HepG2 (cell line): ENCODE measurements around the gene NFS1. TPM values are rescaled to one million over a fixed set of nuclear protein-coding genes. Genes with fewer than 3 reads are reported as not detected.
A peak's percentile ranks its signal among the peaks of the same experiment; 100 is the strongest.

Experiments
- ARHGAP35 ChIP-seq: sonication (generic); formaldehyde crosslinking; IDR thresholded peaks from 2 replicates; pipeline ENCODE4 v1.9.0; 2022; ENCODE audit warnings: mild to moderate bottlenecking, inconsistent platforms, moderate library complexity, missing genetic modification reagents, borderline replicate concordance
- GFI1 ChIP-seq: sonication (generic); formaldehyde crosslinking; IDR thresholded peaks from 2 replicates; pipeline ENCODE4 v1.5.0; 2020; ENCODE audit warnings: missing genetic modification reagents, mild to moderate bottlenecking, borderline replicate concordance
- GTF2F1 ChIP-seq: fragments of 150-350 bp; IDR thresholded peaks from 2 replicates; pipeline ENCODE4 v1.6.1; 2014; ENCODE audit warnings: low read length
- KLF16 ChIP-seq, 2 experiments: sonication (generic) in 1 of 2; formaldehyde crosslinking in 1 of 2; IDR thresholded peaks; 2 replicates each; pipeline versions ENCODE4 v1.6.1 to v1.8.0; 2016 to 2023; ENCODE audit warnings: missing genetic modification reagents in 2 of 2, missing compliant biosample characterization in 1 of 2
- PAF1 ChIP-seq: IDR thresholded peaks from 2 replicates; pipeline ENCODE4 v1.6.1; 2016; ENCODE audit warnings: missing genetic modification reagents, missing compliant biosample characterization
- POLR2G ChIP-seq: fragments of 200-400 bp; formaldehyde crosslinking; IDR thresholded peaks from 2 replicates; pipeline ENCODE4 v1.6.1; 2018; ENCODE audit warnings: mild to moderate bottlenecking, low read depth, low read length, moderate library complexity
- RAD21 ChIP-seq: fragments of 450-650 bp; formaldehyde crosslinking; IDR thresholded peaks from 2 replicates; pipeline ENCODE4 v1.5.0; 2020; ENCODE audit warnings: mild to moderate bottlenecking
- SALL1 ChIP-seq: sonication (generic); formaldehyde crosslinking; IDR thresholded peaks from 2 replicates; pipeline ENCODE4 v1.8.0; 2022; ENCODE audit warnings: mild to moderate bottlenecking, missing genetic modification reagents
- TOE1 ChIP-seq: sonication (generic); formaldehyde crosslinking; IDR thresholded peaks from 2 replicates; pipeline ENCODE4 v1.4.0; 2020; ENCODE audit warnings: mild to moderate bottlenecking, missing genetic modification reagents
- ZNF280D ChIP-seq: sonication (generic); formaldehyde crosslinking; IDR thresholded peaks from 2 replicates; pipeline ENCODE4 v1.5.1; 2020; ENCODE audit warnings: mild to moderate bottlenecking, missing genetic modification reagents
- ZNF598 ChIP-seq: sonication (generic); formaldehyde crosslinking; IDR thresholded peaks from 2 replicates; pipeline ENCODE4 v1.5.1; 2020; ENCODE audit warnings: mild to moderate bottlenecking, missing genetic modification reagents, borderline replicate concordance
- polyA plus RNA-seq, 8 experiments: library from polyadenylated mRNA; depleted of rRNA in 3 of 8; stranded (reverse) in 7 of 8; unstranded in 1 of 8; fragments of >200 nt; fragmentation: Illumina TruSeq in 4 of 8; extraction: Trizol in 4 of 8; gene quantifications; 2 replicates each; pipeline versions ENCODE4 v1.2.1 to v1.2.3, GENCODE V29; 2011 to 2016; ENCODE audit warnings: low read depth in 4 of 8, missing spikeins in 1 of 8, mixed read lengths in 1 of 8; ENCODE audit not compliant: insufficient read depth in 1 of 8
- total RNA-seq, 5 experiments: library from RNA; depleted of rRNA; stranded (reverse); fragments of >200 nt; fragmentation: Illumina TruSeq; extraction: Trizol; gene quantifications; 2 replicates each; pipeline ENCODE4 v1.2.3, GENCODE V29; 2016; ENCODE audit warnings: low read depth in 1 of 5
- TF ChIP-seq, protein P1 (sequence below): sonication (generic); formaldehyde crosslinking; IDR thresholded peaks from 2 replicates; pipeline ENCODE4 v1.4.0; 2020; ENCODE audit warnings: mild to moderate bottlenecking, missing genetic modification reagents

NFS1 gene
- total and polyA plus RNA-seq, 2 of the 13 experiments (the other 11 are each of a cell fraction or from before 2014, with no cell fraction given) = 65.9 to 88.1 TPM

GRCh38 chr20:35711588-35712209, 12.5 kb upstream of the NFS1 start (continued):
- TF ChIP-seq, protein P1, sequence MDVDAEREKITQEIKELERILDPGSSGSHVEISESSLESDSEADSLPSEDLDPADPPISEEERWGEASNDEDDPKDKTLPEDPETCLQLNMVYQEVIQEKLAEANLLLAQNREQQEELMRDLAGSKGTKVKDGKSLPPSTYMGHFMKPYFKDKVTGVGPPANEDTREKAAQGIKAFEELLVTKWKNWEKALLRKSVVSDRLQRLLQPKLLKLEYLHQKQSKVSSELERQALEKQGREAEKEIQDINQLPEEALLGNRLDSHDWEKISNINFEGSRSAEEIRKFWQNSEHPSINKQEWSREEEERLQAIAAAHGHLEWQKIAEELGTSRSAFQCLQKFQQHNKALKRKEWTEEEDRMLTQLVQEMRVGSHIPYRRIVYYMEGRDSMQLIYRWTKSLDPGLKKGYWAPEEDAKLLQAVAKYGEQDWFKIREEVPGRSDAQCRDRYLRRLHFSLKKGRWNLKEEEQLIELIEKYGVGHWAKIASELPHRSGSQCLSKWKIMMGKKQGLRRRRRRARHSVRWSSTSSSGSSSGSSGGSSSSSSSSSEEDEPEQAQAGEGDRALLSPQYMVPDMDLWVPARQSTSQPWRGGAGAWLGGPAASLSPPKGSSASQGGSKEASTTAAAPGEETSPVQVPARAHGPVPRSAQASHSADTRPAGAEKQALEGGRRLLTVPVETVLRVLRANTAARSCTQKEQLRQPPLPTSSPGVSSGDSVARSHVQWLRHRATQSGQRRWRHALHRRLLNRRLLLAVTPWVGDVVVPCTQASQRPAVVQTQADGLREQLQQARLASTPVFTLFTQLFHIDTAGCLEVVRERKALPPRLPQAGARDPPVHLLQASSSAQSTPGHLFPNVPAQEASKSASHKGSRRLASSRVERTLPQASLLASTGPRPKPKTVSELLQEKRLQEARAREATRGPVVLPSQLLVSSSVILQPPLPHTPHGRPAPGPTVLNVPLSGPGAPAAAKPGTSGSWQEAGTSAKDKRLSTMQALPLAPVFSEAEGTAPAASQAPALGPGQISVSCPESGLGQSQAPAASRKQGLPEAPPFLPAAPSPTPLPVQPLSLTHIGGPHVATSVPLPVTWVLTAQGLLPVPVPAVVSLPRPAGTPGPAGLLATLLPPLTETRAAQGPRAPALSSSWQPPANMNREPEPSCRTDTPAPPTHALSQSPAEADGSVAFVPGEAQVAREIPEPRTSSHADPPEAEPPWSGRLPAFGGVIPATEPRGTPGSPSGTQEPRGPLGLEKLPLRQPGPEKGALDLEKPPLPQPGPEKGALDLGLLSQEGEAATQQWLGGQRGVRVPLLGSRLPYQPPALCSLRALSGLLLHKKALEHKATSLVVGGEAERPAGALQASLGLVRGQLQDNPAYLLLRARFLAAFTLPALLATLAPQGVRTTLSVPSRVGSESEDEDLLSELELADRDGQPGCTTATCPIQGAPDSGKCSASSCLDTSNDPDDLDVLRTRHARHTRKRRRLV (CRISPR knock-in tag) = 0 out of 2 replicates have a peak, but pooled peaks have one; percentile 28
- TF ChIP-seq KLF16 (CRISPR knock-in tag; IDR thresholded peaks at IDR 0.05) (0 out of 4 replicates have a peak, but pooled peaks of 1 of the 2 experiments have one; percentile 7), ZNF280D (CRISPR knock-in tag) (peak; percentile 20; the same call in 1 of the 2 replicates), SALL1 (CRISPR knock-in tag) (no peak), ZNF598 (CRISPR knock-in tag) (no peak), TOE1 (CRISPR knock-in tag) (no peak), GTF2F1 (no peak), ARHGAP35 (CRISPR knock-in tag) (no peak), POLR2G (peak; percentile 44), GFI1 (CRISPR knock-in tag) (peak; percentile 25; the same call in 1 of the 2 replicates), RAD21 (CRISPR knock-in tag) (0 out of 2 replicates have a peak, but pooled peaks have one; percentile 7), PAF1 (CRISPR knock-in tag) (peak; percentile 42; the same call in 1 of the 2 replicates)
